GM21619 (cell line): ENCODE results near the gene TKT.

ENCODE experiments used
- ATAC-seq: cut with Tn5 transposase; IDR thresholded peaks from one replicate; pipeline ENCODE4 v1.9.1; 2021; ENCODE audit not compliant: unreplicated experiment

The TKT gene

GRCh38 chr3:53225651-53226050 lies 30.2 kb downstream of the TKT start:
- no peak for ATAC-seq

GRCh38 chr3:53225181-53225580 lies 30.6 kb downstream of the TKT start:
- no peak for ATAC-seq

GRCh38 chr3:53224536-53224935 lies 31.3 kb downstream of the TKT start:
- ATAC-seq, result no peak

- ATAC-seq, result no peak
Observed at GRCh38 chr3:53224026-53224425, 31.8 kb downstream of the TKT start.

GRCh38 chr3:53223541-53223966 lies 32.3 kb downstream of the TKT start:
- ATAC-seq, result no peak

GRCh38 chr3:53223025-53223424 lies 32.8 kb downstream of the TKT start:
- no peak for ATAC-seq

GRCh38 chr3:53222183-53222901 lies 33.5 kb downstream of the TKT start:
- no peak for ATAC-seq

- ATAC-seq, result no peak
Observed at GRCh38 chr3:53221827-53222182, 34.0 kb downstream of the TKT start.

- no peak for ATAC-seq
Observed at GRCh38 chr3:53221345-53221744, 34.5 kb downstream of the TKT start.

- peak; percentile 82 for ATAC-seq
Observed at GRCh38 chr3:53219895-53220483, 35.8 kb downstream of the TKT start.

GRCh38 chr3:53218131-53218530 lies 37.7 kb downstream of the TKT start:
- ATAC-seq, result peak; percentile 48

- ATAC-seq, result no peak
Observed at GRCh38 chr3:53217175-53217574, 38.6 kb downstream of the TKT start.

GRCh38 chr3:53216723-53217122 lies 39.1 kb downstream of the TKT start:
- no peak for ATAC-seq

- ATAC-seq, result no peak
Observed at GRCh38 chr3:53215816-53216215, 40.0 kb downstream of the TKT start.

- no peak for ATAC-seq
Observed at GRCh38 chr3:53213276-53213675, 42.5 kb downstream of the TKT start.

GRCh38 chr3:53211706-53212702 lies 43.8 kb downstream of the TKT start:
- ATAC-seq, result no peak

GRCh38 chr3:53202331-53203015 lies 53.3 kb downstream of the TKT start:
- ATAC-seq, result no peak

GRCh38 chr3:53200501-53201498 lies 55.0 kb downstream of the TKT start:
- no peak for ATAC-seq

GRCh38 chr3:53199834-53200233 lies 56.0 kb downstream of the TKT start:
- no peak for ATAC-seq

- ATAC-seq, result no peak
Observed at GRCh38 chr3:53198996-53199395, 56.8 kb downstream of the TKT start.
